Keratinocyte (primary cell): Measurements from ENCODE around the gene MAGI1. TPM values are rescaled to one million over a fixed set of nuclear protein-coding genes. Genes with fewer than 3 reads are reported as not detected.

Experiments
- DNase-seq: peaks from one replicate; pipeline ENCODE4 v3.0.0-alpha.2; 2011; ENCODE audit warnings: low read depth, missing footprints, low spot score
- FAIRE-seq: peaks from 2 replicates; lab custom pipeline; 2011; peaks lifted over from hg19 to GRCh38; lab: Jason Lieb, UNC
- H2AFZ ChIP-seq: 2 replicates; pipeline ENCODE4 v1.6.0; 2012; ENCODE audit warnings: low read length, control low read depth, inconsistent platforms; ENCODE audit not compliant: control insufficient read depth
- H3K27ac ChIP-seq: 2 replicates; pipeline ENCODE4 v1.5.1; 2011; ENCODE audit warnings: low read length; ENCODE audit not compliant: control insufficient read depth, insufficient read depth
- H3K27me3 ChIP-seq: 3 replicates; pipeline ENCODE4 v1.6.0; 2011; ENCODE audit warnings: low read length; ENCODE audit not compliant: control insufficient read depth, insufficient read depth; ENCODE audit errors: extremely low read depth
- H3K36me3 ChIP-seq, 2 experiments: 2 replicates in 1 of 2; 3 replicates in 1 of 2; pipeline ENCODE4 v1.5.1; 2011; ENCODE audit warnings: low read length in 2 of 2, mild to moderate bottlenecking in 1 of 2; ENCODE audit not compliant: control insufficient read depth in 2 of 2, insufficient read depth in 2 of 2; ENCODE audit errors: extremely low read depth in 1 of 2
- H3K4me1 ChIP-seq: 3 replicates; pipeline ENCODE4 v1.5.1; 2011; ENCODE audit warnings: low read length; ENCODE audit not compliant: control insufficient read depth, insufficient read depth; ENCODE audit errors: extremely low read depth
- H3K4me2 ChIP-seq: 3 replicates; pipeline ENCODE4 v1.6.0; 2011; ENCODE audit warnings: low read depth, low read length; ENCODE audit not compliant: control insufficient read depth, insufficient read depth; ENCODE audit errors: extremely low read depth
- H3K4me3 ChIP-seq, 3 experiments: fragments of 200-600 bp in 1 of 3; sonication (generic) in 1 of 3; 2 replicates in 2 of 3; 3 replicates in 1 of 3; pipeline ENCODE4 v1.5.1; 2011 to 2016; ENCODE audit warnings: low read length in 3 of 3, mild to moderate bottlenecking in 3 of 3, control low read depth in 2 of 3, inconsistent platforms in 1 of 3, low read depth in 1 of 3, mixed read lengths in 1 of 3, mixed run types in 1 of 3, moderate library complexity in 1 of 3; ENCODE audit not compliant: control insufficient read depth in 2 of 3, insufficient read depth in 2 of 3; ENCODE audit errors: extremely low read depth in 1 of 3
- H3K79me2 ChIP-seq: 2 replicates; pipeline ENCODE4 v1.6.0; 2012; ENCODE audit warnings: low read length; ENCODE audit not compliant: control insufficient read depth, insufficient read depth
- H3K9ac ChIP-seq: 3 replicates; pipeline ENCODE4 v1.6.0; 2011; ENCODE audit warnings: low read length; ENCODE audit not compliant: control insufficient read depth, insufficient read depth; ENCODE audit errors: extremely low read depth
- H3K9me1 ChIP-seq: 3 replicates; pipeline ENCODE4 v1.6.0; 2011; ENCODE audit warnings: low read length; ENCODE audit not compliant: control insufficient read depth, insufficient read depth; ENCODE audit errors: extremely low read depth
- H3K9me3 ChIP-seq: 2 replicates; pipeline ENCODE4 v1.5.1; 2012; ENCODE audit warnings: low read depth, low read length; ENCODE audit not compliant: control insufficient read depth
- H4K20me1 ChIP-seq: 3 replicates; pipeline ENCODE4 v1.6.0; 2011; ENCODE audit warnings: low read length; ENCODE audit not compliant: control insufficient read depth, insufficient read depth; ENCODE audit errors: extremely low read depth
- EZH2 ChIP-seq: IDR thresholded peaks from one replicate; pipeline ENCODE4 v1.6.1; 2012; ENCODE audit warnings: inconsistent platforms, mild to moderate bottlenecking, low read length, moderate library complexity
- dilution Hi-C: fragments of 300-500 bp; cut with MboI; formaldehyde crosslinking; loops from one replicate; pipeline ENCODE4 v1.7.0; 2020; ENCODE audit warnings: low sequenced_read_pairs; ENCODE audit not compliant: extremely low pct_ligation_motif_present
- polyA plus RNA-seq, 5 experiments: library from polyadenylated mRNA; depleted of rRNA in 3 of 5; stranded (reverse) in 3 of 5; stranded (forward) in 1 of 5; unstranded in 1 of 5; fragments of >200 nt; gene quantifications; 1 replicate in 1 of 5; 2 replicates in 3 of 5; 3 replicates in 1 of 5; pipeline versions ENCODE4 v1.2.1 to v1.2.3, GENCODE V29; 2011 to 2012; ENCODE audit warnings: missing spikeins in 2 of 5, low read depth in 1 of 5, low replicate concordance in 1 of 5
- TF ChIP-seq, protein P1 (sequence below), 3 experiments: IDR thresholded peaks in 1 of 3; conservative IDR thresholded peaks in 1 of 3; optimal IDR thresholded peaks in 1 of 3; 2 replicates in 2 of 3; 3 replicates in 1 of 3; pipeline versions ENCODE3 to v1.5.1; 2011; ENCODE audit warnings: low read length in 3 of 3, mild to moderate bottlenecking in 3 of 3, moderate library complexity in 2 of 3, control low read depth in 1 of 3, inconsistent platforms in 1 of 3; ENCODE audit not compliant: insufficient read depth in 2 of 3; ENCODE audit errors: extremely low read depth in 1 of 3

MAGI1 gene
- polyA plus RNA-seq, 1 donor (not counting 4 experiments of a cell fraction or from before 2014, with no cell fraction given), result 10.9 TPM

DNA sequence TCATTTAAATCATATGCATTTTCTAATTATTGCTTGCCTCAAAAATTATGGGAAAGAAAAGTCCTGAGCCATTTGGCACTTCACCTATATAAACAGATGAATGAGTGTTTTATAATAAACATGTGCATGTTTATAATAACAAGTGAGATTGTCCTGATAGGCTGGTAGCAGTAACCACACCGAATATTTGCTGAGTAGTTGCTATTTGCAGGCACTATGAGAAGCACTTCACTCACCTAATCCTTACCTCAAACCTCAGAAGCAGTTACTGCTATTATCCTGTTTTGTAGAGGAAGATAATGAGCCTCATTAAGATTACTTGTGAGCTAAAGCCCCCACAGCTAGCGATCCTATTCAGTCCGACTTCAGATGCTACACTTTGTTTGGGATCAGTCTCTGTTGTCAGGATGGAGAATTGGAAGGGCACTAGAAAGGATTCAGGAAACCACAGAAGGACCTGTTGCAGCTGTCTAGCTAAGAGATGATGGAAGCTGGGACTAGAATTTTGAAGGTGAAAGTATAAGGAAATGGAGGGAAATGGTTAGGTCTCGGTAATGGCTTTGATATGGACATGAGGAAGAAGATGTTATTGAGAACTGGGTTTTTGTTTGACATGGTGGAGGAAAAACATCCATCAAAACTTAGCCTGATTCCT lies 28.4 kb upstream of the MAGI1 start:
- dilution Hi-C loops, result no loop called here
- Histone ChIP-seq H2AFZ (no peak overlapping the region), H3K4me1 (no peaks in the 10 kb centered on the region), H3K9me3 (no peaks in the 10 kb centered on the region), H3K79me2 (no peaks in the 10 kb centered on the region), H3K36me3 (no peaks in the 10 kb centered on the region), H3K9ac (no peak overlapping the region), H3K27me3 (no peaks in the 10 kb centered on the region), H3K9me1 (no peaks in the 10 kb centered on the region), H3K4me2 (no peak overlapping the region), H3K27ac (no peak overlapping the region), H3K4me3 (no peak overlapping the region), H4K20me1 (no peaks in the 10 kb centered on the region)
- DNase-seq (no peak), FAIRE-seq (no peak)
- no peak for TF ChIP-seq EZH2
- TF ChIP-seq, protein P1, sequence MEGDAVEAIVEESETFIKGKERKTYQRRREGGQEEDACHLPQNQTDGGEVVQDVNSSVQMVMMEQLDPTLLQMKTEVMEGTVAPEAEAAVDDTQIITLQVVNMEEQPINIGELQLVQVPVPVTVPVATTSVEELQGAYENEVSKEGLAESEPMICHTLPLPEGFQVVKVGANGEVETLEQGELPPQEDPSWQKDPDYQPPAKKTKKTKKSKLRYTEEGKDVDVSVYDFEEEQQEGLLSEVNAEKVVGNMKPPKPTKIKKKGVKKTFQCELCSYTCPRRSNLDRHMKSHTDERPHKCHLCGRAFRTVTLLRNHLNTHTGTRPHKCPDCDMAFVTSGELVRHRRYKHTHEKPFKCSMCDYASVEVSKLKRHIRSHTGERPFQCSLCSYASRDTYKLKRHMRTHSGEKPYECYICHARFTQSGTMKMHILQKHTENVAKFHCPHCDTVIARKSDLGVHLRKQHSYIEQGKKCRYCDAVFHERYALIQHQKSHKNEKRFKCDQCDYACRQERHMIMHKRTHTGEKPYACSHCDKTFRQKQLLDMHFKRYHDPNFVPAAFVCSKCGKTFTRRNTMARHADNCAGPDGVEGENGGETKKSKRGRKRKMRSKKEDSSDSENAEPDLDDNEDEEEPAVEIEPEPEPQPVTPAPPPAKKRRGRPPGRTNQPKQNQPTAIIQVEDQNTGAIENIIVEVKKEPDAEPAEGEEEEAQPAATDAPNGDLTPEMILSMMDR (optimal IDR thresholded peaks at IDR 0.05 in 1 of 3, IDR thresholded peaks at IDR 0.05 in 1 of 3, conservative IDR thresholded peaks at IDR 0.05 in 1 of 3; ENCODE audit: extremely low read depth in 1 of 3, insufficient read depth in 2 of 3, low read length in 3 of 3), result no peak

DNA sequence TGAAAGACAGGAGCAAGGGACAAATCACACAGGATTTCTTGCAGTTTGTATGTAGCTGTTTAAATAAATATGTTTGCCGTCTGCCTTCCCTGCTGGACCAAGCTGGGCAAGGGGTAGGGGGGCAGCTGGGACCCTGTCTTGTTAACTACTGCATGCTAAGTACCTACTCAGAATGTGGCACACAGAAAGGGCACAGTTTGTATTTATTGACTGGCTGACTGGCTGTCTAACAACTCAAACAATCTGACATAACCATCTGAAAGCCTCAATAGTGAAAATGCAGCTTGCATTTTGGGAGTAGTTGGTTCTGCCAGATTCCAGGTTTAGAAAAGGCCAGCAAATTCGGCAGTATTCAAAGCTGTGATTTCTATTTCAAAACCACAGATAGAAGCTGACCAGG lies 16.6 kb upstream of the MAGI1 start:
- H3K4me1 ChIP-seq, result peaks cover 7% of the 10 kb centered on the region
- no peak for FAIRE-seq
- dilution Hi-C loops, result no loop called here

More for the DNA sequence above, 16.6 kb upstream of the MAGI1 start:
- no peak overlapping the region for H3K9ac ChIP-seq
- H2AFZ ChIP-seq, result no peak overlapping the region
- no peak overlapping the region for H3K4me2 ChIP-seq
- DNase-seq, result no peak
- H3K4me3 ChIP-seq, result no peak overlapping the region
- H3K9me1 ChIP-seq, result no peaks in the 10 kb centered on the region
- TF ChIP-seq EZH2, result no peak
- TF ChIP-seq, protein P1 (optimal IDR thresholded peaks at IDR 0.05 in 1 of 3, IDR thresholded peaks at IDR 0.05 in 1 of 3, conservative IDR thresholded peaks at IDR 0.05 in 1 of 3; ENCODE audit: extremely low read depth in 1 of 3, insufficient read depth in 2 of 3, low read length in 3 of 3), result no peak
- H3K79me2 ChIP-seq, result no peaks in the 10 kb centered on the region
- H3K27ac ChIP-seq, result no peak overlapping the region
- H4K20me1 ChIP-seq, result no peaks in the 10 kb centered on the region
- no peaks in the 10 kb centered on the region for H3K36me3 ChIP-seq
- H3K27me3 ChIP-seq, result no peaks in the 10 kb centered on the region
- H3K9me3 ChIP-seq, result no peaks in the 10 kb centered on the region
